Measurements from ENCODE around the gene BRD8. TPM values are rescaled to one million over a fixed set of nuclear protein-coding genes. Genes with fewer than 3 reads are reported as not detected.

BRD8 gene
- total RNA-seq, 1 experiment from 2014 or later: 92.1 TPM

- Histone ChIP-seq H3K4me1 (ENCODE audit: control insufficient read depth, insufficient read depth, low read length) (no peaks in the 10 kb centered on the region), H3K27me3 (ENCODE audit: control insufficient read depth, insufficient read depth, low read length) (no peaks in the 10 kb centered on the region), H3K27ac (ENCODE audit: low read length) (no peak overlapping the region), H3K4me3 (ENCODE audit: low read depth in 2 of 2, low read length in 2 of 2) (no peak overlapping the region), H3K36me3 (ENCODE audit: control insufficient read depth, insufficient read depth, low read length) (no peaks in the 10 kb centered on the region), H3K9me3 (ENCODE audit: control insufficient read depth, insufficient read depth, low read depth, low read length) (no peaks in the 10 kb centered on the region)
- intact Hi-C loops (cut with micrococcal nuclease; ENCODE audit: unreplicated experiment) (no loop called here), in situ Hi-C loops (cut with HindIII; ENCODE audit: low pct_unique_long_range_greater_than_20kb, low sequenced_read_pairs) (no loop called here)
- BruUV-seq (replicated peaks): no TSS peak
- ATAC-seq (no peak), DNase-seq (ENCODE audit: low read depth, low spot score) (no peak)
- POLR2A ChIA-PET: interaction anchor here (0.5 kb wide), 1 partner anchor 126 kb away, joined by 3 read pairs; no protein-coding TSS in a partner anchor
- CTCF ChIA-PET: interaction anchor here (1.1 to 1.3 kb wide), 2 partner anchors 53 to 58 kb away, joined by 3 to 5 read pairs; no protein-coding TSS in a partner anchor
- no peak for TF ChIP-seq TCF7L2 (IDR thresholded peaks at IDR 0.05; ENCODE audit: low read depth, low read length)
- no peak for TF ChIP-seq SIN3A (IDR thresholded peaks at IDR 0.05; ENCODE audit: borderline replicate concordance, insufficient read depth, low read depth, low read length)
- no peak for TF ChIP-seq CTCF (IDR thresholded peaks at IDR 0.05)
- no peak for TF ChIP-seq REST (IDR thresholded peaks at IDR 0.05; ENCODE audit: insufficient read depth in 1 of 2, low read depth in 2 of 2, low read length in 1 of 2)
- TF ChIP-seq POLR2AphosphoS5 (IDR thresholded peaks at IDR 0.05; ENCODE audit: low read depth, low read length): no peak
These were observed 46.3 kb upstream of the BRD8 start for GRCh38 chr5:138224712-138225111.

GRCh38 chr5:138223532-138223931, 45.1 kb upstream of the BRD8 start:
- no TSS peak for BruUV-seq (replicated peaks)
- in situ Hi-C loops (cut with HindIII; ENCODE audit: low pct_unique_long_range_greater_than_20kb, low sequenced_read_pairs): no loop called here
- no peak for TF ChIP-seq REST (IDR thresholded peaks at IDR 0.05; ENCODE audit: insufficient read depth in 1 of 2, low read depth in 2 of 2, low read length in 1 of 2)
- TF ChIP-seq POLR2AphosphoS5 (IDR thresholded peaks at IDR 0.05; ENCODE audit: low read depth, low read length): no peak
- TF ChIP-seq CTCF (IDR thresholded peaks at IDR 0.05): no peak
- no peak for TF ChIP-seq SIN3A (IDR thresholded peaks at IDR 0.05; ENCODE audit: borderline replicate concordance, insufficient read depth, low read depth, low read length)
- TF ChIP-seq TCF7L2 (IDR thresholded peaks at IDR 0.05; ENCODE audit: low read depth, low read length): no peak
- no peak for ATAC-seq
- POLR2A ChIA-PET: no interaction called here
- H3K27me3 ChIP-seq (ENCODE audit: control insufficient read depth, insufficient read depth, low read length): no peaks in the 10 kb centered on the region
- H3K4me3 ChIP-seq (ENCODE audit: low read depth in 2 of 2, low read length in 2 of 2): no peak overlapping the region
- CTCF ChIA-PET: interaction anchor here (0.9 to 1.6 kb wide), 3 partner anchors 53 to 108 kb away, joined by 3 to 11 read pairs (median 3); partner anchors contain the start of gene CDC25C
- H3K36me3 ChIP-seq (ENCODE audit: control insufficient read depth, insufficient read depth, low read length): no peaks in the 10 kb centered on the region
- intact Hi-C loops (cut with micrococcal nuclease; ENCODE audit: unreplicated experiment): loop anchor here (2.0 kb wide), 1 partner anchor 59 kb away; no protein-coding TSS in a partner anchor
- H3K9me3 ChIP-seq (ENCODE audit: control insufficient read depth, insufficient read depth, low read depth, low read length): no peaks in the 10 kb centered on the region
- DNase-seq (ENCODE audit: low read depth, low spot score): no peak
- H3K27ac ChIP-seq (ENCODE audit: low read length): no peak overlapping the region
- H3K4me1 ChIP-seq (ENCODE audit: control insufficient read depth, insufficient read depth, low read length): no peaks in the 10 kb centered on the region

Measured in Panc1 (cell line).